Esophagus muscularis mucosa (tissue), 4 donors: ENCODE data around the gene METAP1D. TPM values are rescaled to one million over a fixed set of nuclear protein-coding genes. Genes with fewer than 3 reads are reported as not detected.

Source experiments
- DNase-seq: peaks from one replicate; pipeline ENCODE4 v3.0.0-alpha.2; 2017; ENCODE audit errors: extremely low spot score
- H3K27ac ChIP-seq, 4 donors: fragments of 200-600 bp; sonication (generic); replicated peaks in 1 of 4; 1 replicate in 3 of 4; 2 replicates in 1 of 4; pipeline ENCODE4 v1.5.1; 2016 to 2019; ENCODE audit warnings: mild to moderate bottlenecking in 1 of 4
- H3K27me3 ChIP-seq, 4 donors: fragments of 200-600 bp; sonication (generic); one replicate each; pipeline versions ENCODE4 v1.5.1 to v1.6.0; 2016 to 2019
- H3K36me3 ChIP-seq, 4 donors: fragments of 200-600 bp; sonication (generic); one replicate each; pipeline ENCODE4 v1.5.1; 2016 to 2019
- H3K4me1 ChIP-seq, 4 donors: fragments of 200-600 bp; sonication (generic); one replicate each; pipeline ENCODE4 v1.5.1; 2016 to 2019
- H3K4me3 ChIP-seq, 4 donors: fragments of 200-600 bp; sonication (generic); 1 replicate in 2 of 4; 2 replicates in 2 of 4; pipeline ENCODE4 v1.5.1; 2016 to 2019; ENCODE audit warnings: mild to moderate bottlenecking in 4 of 4, moderate library complexity in 1 of 4
- H3K9me3 ChIP-seq, 4 donors: fragments of 200-600 bp; sonication (generic); 1 replicate in 3 of 4; 2 replicates in 1 of 4; pipeline ENCODE4 v1.5.1; 2016 to 2019
- CTCF ChIP-seq, 3 experiments: fragments of 200-600 bp in 2 of 3; fragments of 450-650 bp in 1 of 3; sonication (generic) in 2 of 3; IDR thresholded peaks; one replicate each; pipeline ENCODE4 v1.5.1; 2017 to 2019; ENCODE audit warnings: antibody characterized with exemption in 3 of 3, mild to moderate bottlenecking in 2 of 3, moderate library complexity in 1 of 3
- EP300 ChIP-seq: sonication (generic); formaldehyde crosslinking; IDR thresholded peaks from one replicate; pipeline ENCODE4 v1.6.1; 2017; ENCODE audit warnings: antibody characterized with exemption
- POLR2A ChIP-seq: fragments of 450-650 bp; IDR thresholded peaks from one replicate; pipeline ENCODE4 v1.6.1; 2017; ENCODE audit warnings: antibody characterized with exemption, moderate library complexity, mild to moderate bottlenecking, low read depth
- POLR2AphosphoS5 ChIP-seq, 2 donors: sonication (generic); formaldehyde crosslinking; IDR thresholded peaks; one replicate each; pipeline ENCODE4 v1.6.1; 2017; ENCODE audit warnings: antibody characterized with exemption in 2 of 2
- WGBS: methylation state at CpG from one replicate; pipeline ENCODE4 v1.1.5; 2018; 5-methylcytosine and 5-hydroxymethylcytosine counted together
- intact Hi-C: fragments of 100-400 bp; cut with DNase I; formaldehyde crosslinking; loops from one replicate; pipeline ENCODE4 v1.15.1; 2023
- total RNA-seq, 4 donors: library from RNA; depleted of rRNA; stranded (reverse); fragments of >200 nt; gene quantifications; one replicate each; pipeline versions ENCODE4 v1.1.0 to v1.2.1, GENCODE V29; 2016

METAP1D gene
- total RNA-seq, 4 donors from 2014 or later, result 3.1 to 6.6 (median 4.1) TPM

GRCh38 chr2:172046866-172047565, 47.3 kb downstream of the METAP1D start:
- no peak for DNase-seq
- Histone ChIP-seq H3K36me3 (no peaks in the 10 kb centered on the region), H3K4me1 (no peaks in the 10 kb centered on the region), H3K4me3 (no peak overlapping the region), H3K27me3 (no peaks in the 10 kb centered on the region), H3K9me3 (no peaks in the 10 kb centered on the region), H3K27ac (no peak overlapping the region)
- intact Hi-C loops, result no loop called here
- WGBS, result 71% methylated on average over 3 of the region's 3 CpGs
- TF ChIP-seq CTCF (IDR thresholded peaks at IDR 0.05) (no peak), POLR2A (no peak), EP300 (no peak), POLR2AphosphoS5 (IDR thresholded peaks at IDR 0.05) (no peak)

- no peaks in the 10 kb centered on the region for H3K36me3 ChIP-seq
- no peak for DNase-seq
- H3K9me3 ChIP-seq, result no peaks in the 10 kb centered on the region
- no peak overlapping the region for H3K27ac ChIP-seq
- TF ChIP-seq CTCF (IDR thresholded peaks at IDR 0.05) (no peak), POLR2AphosphoS5 (IDR thresholded peaks at IDR 0.05) (no peak)
- WGBS, result 95% methylated on average over 8 of the region's 8 CpGs
- intact Hi-C loops, result no loop called here
- H3K27me3 ChIP-seq, result no peaks in the 10 kb centered on the region
- H3K4me1 ChIP-seq, result no peaks in the 10 kb centered on the region
- H3K4me3 ChIP-seq, result no peak overlapping the region
Measured at GRCh38 chr2:172047566-172048507, 48.1 kb downstream of the METAP1D start.

- TF ChIP-seq CTCF (IDR thresholded peaks at IDR 0.05), result no peak
- TF ChIP-seq POLR2AphosphoS5 (IDR thresholded peaks at IDR 0.05), result no peak
- no peak for TF ChIP-seq POLR2A
- Histone ChIP-seq H3K36me3 (no peaks in the 10 kb centered on the region), H3K27ac (no peak overlapping the region), H3K4me1 (no peaks in the 10 kb centered on the region), H3K4me3 (no peak overlapping the region), H3K27me3 (no peaks in the 10 kb centered on the region), H3K9me3 (no peaks in the 10 kb centered on the region)
- intact Hi-C loops, result no loop called here
- WGBS, result 94% methylated on average over 6 of the region's 6 CpGs
- DNase-seq, result no peak
Measured at GRCh38 chr2:172048508-172049503, 49.1 kb downstream of the METAP1D start.

- 98% methylated on average over 2 of the region's 2 CpGs for WGBS
- TF ChIP-seq POLR2A, result no peak
- TF ChIP-seq POLR2AphosphoS5 (IDR thresholded peaks at IDR 0.05), result no peak
- H3K36me3 ChIP-seq, result no peaks in the 10 kb centered on the region
- DNase-seq, result no peak
- H3K27ac ChIP-seq, result no peak overlapping the region
- H3K4me1 ChIP-seq, result no peaks in the 10 kb centered on the region
- no peaks in the 10 kb centered on the region for H3K27me3 ChIP-seq
- no peak overlapping the region for H3K4me3 ChIP-seq
- no peaks in the 10 kb centered on the region for H3K9me3 ChIP-seq
- intact Hi-C loops, result no loop called here
Measured at GRCh38 chr2:172049567-172050120, 49.9 kb downstream of the METAP1D start.
